A549 (cell line): ENCODE measurements around the gene PDE1C.

Source experiments
- CEBPB ChIP-seq, 2 experiments: fragments of >200 bp in 1 of 2; sonication (Bioruptor Twin) in 1 of 2; formaldehyde crosslinking in 1 of 2; IDR thresholded peaks; 2 replicates each; pipeline ENCODE4 v1.6.1; 2012 to 2016
- CTCF ChIP-seq: fragments of >200 bp; sonication (Bioruptor Twin); formaldehyde crosslinking; IDR thresholded peaks from 3 replicates; pipeline ENCODE4 v1.5.1; 2016
- EP300 ChIP-seq, 2 experiments: fragments of >200 bp; sonication (Bioruptor Twin); formaldehyde crosslinking; IDR thresholded peaks; 2 replicates in 1 of 2; 3 replicates in 1 of 2; pipeline ENCODE4 v1.6.1; 2016 to 2017
- FOSL2 ChIP-seq, 2 experiments: fragments of 450-650 bp in 1 of 2; fragments of >200 bp in 1 of 2; sonication (Bioruptor Twin) in 1 of 2; formaldehyde crosslinking; IDR thresholded peaks; 2 replicates each; pipeline versions ENCODE4 v1.5.0 to v1.6.1; 2016 to 2020; ENCODE audit warnings: mild to moderate bottlenecking in 1 of 2, moderate library complexity in 1 of 2
- GATA3 ChIP-seq: IDR thresholded peaks from 2 replicates; pipeline ENCODE4 v1.6.1; 2012; ENCODE audit warnings: borderline replicate concordance
- HES2 ChIP-seq: fragments of >200 bp; sonication (Bioruptor Twin); formaldehyde crosslinking; IDR thresholded peaks from 2 replicates; pipeline ENCODE4 v1.6.1; 2016
- KDM5A ChIP-seq: fragments of 200-600 bp; sonication (generic); IDR thresholded peaks from 2 replicates; pipeline ENCODE4 v1.6.1; 2016; ENCODE audit warnings: antibody characterized with exemption, mild to moderate bottlenecking
- MAX ChIP-seq: IDR thresholded peaks from 2 replicates; pipeline ENCODE4 v1.6.1; 2012
- POLR2A ChIP-seq: IDR thresholded peaks from 2 replicates; pipeline ENCODE4 v1.6.1; 2012; ENCODE audit warnings: mild to moderate bottlenecking, low read length
- RAD21 ChIP-seq, 2 experiments: fragments of >200 bp in 1 of 2; sonication (Bioruptor Twin) in 1 of 2; formaldehyde crosslinking in 1 of 2; IDR thresholded peaks in 1 of 2; conservative IDR thresholded peaks in 1 of 2; 2 replicates in 1 of 2; 3 replicates in 1 of 2; pipeline ENCODE4 v1.6.1; 2012 to 2018; ENCODE audit warnings: inconsistent platforms in 1 of 2
- USF2 ChIP-seq: fragments of 450-650 bp; IDR thresholded peaks from 2 replicates; pipeline ENCODE4 v1.6.1; 2014; ENCODE audit warnings: antibody characterized with exemption
- ZSCAN20 ChIP-seq: fragments of 250-450 bp; sonication (Bioruptor Pico); IDR thresholded peaks from 2 replicates; pipeline ENCODE4 v1.8.0; 2022; ENCODE audit warnings: mild to moderate bottlenecking, moderate library complexity

- no peak for TF ChIP-seq CTCF
- no peak for TF ChIP-seq FOSL2 (IDR thresholded peaks at IDR 0.05)
- no peak; the same call in 1 of the 2 replicates for TF ChIP-seq FOSL2 (CRISPR knock-in tag; IDR thresholded peaks at IDR 0.05)
- TF ChIP-seq USF2, result no peak
- no peak for TF ChIP-seq KDM5A
- TF ChIP-seq POLR2A, result no peak
- no peak for TF ChIP-seq EP300 (IDR thresholded peaks at IDR 0.05)
- no peak for TF ChIP-seq ZSCAN20 (CRISPR knock-in tag)
- no peak for TF ChIP-seq GATA3
- TF ChIP-seq MAX, result no peak
- TF ChIP-seq HES2, result no peak
- no peak for TF ChIP-seq RAD21 (conservative IDR thresholded peaks at IDR 0.05 in 1 of 2, IDR thresholded peaks at IDR 0.05 in 1 of 2)
- no peak for TF ChIP-seq CEBPB (IDR thresholded peaks at IDR 0.05)
Measured at GRCh38 chr7:31883761-31884164, 186.4 kb downstream of the PDE1C start.
